SK-N-SH (cell line): Measurements from ENCODE around the gene CDPF1. TPM values are rescaled to one million over a fixed set of nuclear protein-coding genes. Genes with fewer than 3 reads are reported as not detected.

Source experiments
- CTCF ChIA-PET: fragments of 300-600, 350-600 bp; formaldehyde crosslinking; extraction: SDS; loops from one replicate; lab custom pipeline; 2021; lab: Yijun Ruan, JAX
- POLR2A ChIA-PET: fragments of 350-600 bp; sonication (Branson Sonifier 250); formaldehyde crosslinking; extraction: SDS; loops from one replicate; lab custom pipeline; 2020; ENCODE audit warnings: antibody characterized with exemption, inconsistent platforms; lab: Yijun Ruan, JAX
- DNase-seq: peaks from one replicate; pipeline ENCODE4 v3.0.0; 2012
- H2AFZ ChIP-seq: fragments of 200-600 bp; sonication (generic); 2 replicates; pipeline ENCODE4 v1.8.1; 2016; ENCODE audit warnings: antibody characterized with exemption, mild to moderate bottlenecking, low read depth
- H3F3A ChIP-seq: fragments of 200-600 bp; sonication (generic); replicated peaks from 2 replicates; pipeline ENCODE3; 2016; ENCODE audit warnings: antibody characterized with exemption, mild to moderate bottlenecking; ENCODE audit not compliant: insufficient read depth
- H3K27ac ChIP-seq, 2 experiments: fragments of 200-500 bp in 1 of 2; fragments of 200-600 bp in 1 of 2; sonication (Bioruptor generic) in 1 of 2; sonication (generic), shearing (Covaris generic) in 1 of 2; 2 replicates each; pipeline versions ENCODE4 v1.5.1 to v1.6.1; 2014 to 2016; ENCODE audit warnings: low read depth in 2 of 2, inconsistent platforms in 1 of 2, low read length in 1 of 2, mild to moderate bottlenecking in 1 of 2, mixed read lengths in 1 of 2
- H3K27me3 ChIP-seq: fragments of 200-600 bp; sonication (generic), shearing (Covaris generic); 2 replicates; pipeline ENCODE4 v1.6.1; 2016; ENCODE audit warnings: mixed run types; ENCODE audit not compliant: insufficient read depth
- H3K36me3 ChIP-seq, 2 experiments: fragments of 200-500 bp in 1 of 2; fragments of 200-600 bp in 1 of 2; sonication (Bioruptor generic) in 1 of 2; sonication (generic) in 1 of 2; replicated peaks in 1 of 2; 2 replicates each; pipeline versions ENCODE3 to v1.5.1; 2014 to 2016; ENCODE audit warnings: low read length in 1 of 2, mild to moderate bottlenecking in 1 of 2; ENCODE audit not compliant: insufficient read depth in 2 of 2, control insufficient read depth in 1 of 2
- H3K4me1 ChIP-seq, 2 experiments: fragments of 200-500 bp in 1 of 2; fragments of 200-600 bp in 1 of 2; sonication (Bioruptor generic) in 1 of 2; sonication (generic), shearing (Covaris generic) in 1 of 2; 2 replicates each; pipeline versions ENCODE4 v1.5.1 to v1.6.1; 2014 to 2016; ENCODE audit warnings: low read depth in 1 of 2, low read length in 1 of 2, mixed run types in 1 of 2; ENCODE audit not compliant: insufficient read depth in 2 of 2, control insufficient read depth in 1 of 2
- H3K4me2 ChIP-seq: fragments of 200-600 bp; sonication (generic), shearing (Covaris generic); 2 replicates; pipeline ENCODE4 v1.6.1; 2017; ENCODE audit warnings: mixed run types
- H3K4me3 ChIP-seq, 2 experiments: fragments of 200-500 bp in 1 of 2; fragments of 200-600 bp in 1 of 2; sonication (Bioruptor generic) in 1 of 2; sonication (generic), shearing (Covaris generic) in 1 of 2; 2 replicates each; pipeline versions ENCODE4 v1.5.1 to v1.8.1; 2014 to 2016; ENCODE audit warnings: low read depth in 2 of 2, inconsistent platforms in 1 of 2, low read length in 1 of 2, mild to moderate bottlenecking in 1 of 2, mixed read lengths in 1 of 2, moderate library complexity in 1 of 2
- H3K79me2 ChIP-seq: fragments of 200-600 bp; sonication (generic); 2 replicates; pipeline ENCODE4 v1.8.1; 2017; ENCODE audit warnings: mild to moderate bottlenecking; ENCODE audit not compliant: insufficient read depth
- H3K9ac ChIP-seq: fragments of 200-600 bp; sonication (generic); 2 replicates; pipeline ENCODE4 v1.6.1; 2017; ENCODE audit warnings: mixed run types
- H3K9me2 ChIP-seq: fragments of 200-600 bp; sonication (generic); 2 replicates; pipeline ENCODE4 v1.6.1; 2017; ENCODE audit warnings: mixed run types
- H3K9me3 ChIP-seq: fragments of 200-600 bp; sonication (generic); 2 replicates; pipeline ENCODE4 v1.6.1; 2017; ENCODE audit warnings: mixed run types, mild to moderate bottlenecking, moderate library complexity
- H4K20me1 ChIP-seq: fragments of 200-600 bp; sonication (generic); 2 replicates; pipeline ENCODE4 v1.6.1; 2017; ENCODE audit warnings: mild to moderate bottlenecking, mixed run types; ENCODE audit not compliant: insufficient read depth
- CHD2 ChIP-seq: fragments of 150-350 bp; IDR thresholded peaks from 2 replicates; pipeline ENCODE4 v1.6.1; 2018; ENCODE audit warnings: low read length; ENCODE audit not compliant: partially characterized antibody
- EZH2phosphoT487 ChIP-seq: fragments of 200-600 bp; sonication (generic); IDR thresholded peaks from 2 replicates; pipeline ENCODE4 v1.6.1; 2017; ENCODE audit warnings: low read depth, mixed run types, mild to moderate bottlenecking, antibody characterized with exemption, moderate library complexity, borderline replicate concordance
- FOXJ3 ChIP-seq: sonication (generic); formaldehyde crosslinking; IDR thresholded peaks from 2 replicates; pipeline ENCODE4 v1.5.1; 2020; ENCODE audit warnings: mild to moderate bottlenecking, missing genetic modification reagents
- GABPA ChIP-seq: IDR thresholded peaks from 2 replicates; pipeline ENCODE4 v1.4.0; 2012; ENCODE audit warnings: low read depth, mild to moderate bottlenecking
- GATA2 ChIP-seq: sonication (generic); formaldehyde crosslinking; IDR thresholded peaks from 2 replicates; pipeline ENCODE4 v1.5.0; 2020; ENCODE audit warnings: mild to moderate bottlenecking, missing genetic modification reagents
- JUND ChIP-seq: IDR thresholded peaks from 2 replicates; pipeline ENCODE4 v1.4.0; 2012
- MEF2A ChIP-seq: IDR thresholded peaks from 2 replicates; pipeline ENCODE4 v1.4.0; 2012; ENCODE audit warnings: low read depth, borderline replicate concordance
- NFIC ChIP-seq: IDR thresholded peaks from 2 replicates; pipeline ENCODE4 v1.4.0; 2012; ENCODE audit warnings: borderline replicate concordance
- POLR2AphosphoS5 ChIP-seq: IDR thresholded peaks from 2 replicates; pipeline ENCODE4 v1.6.1; 2012; ENCODE audit warnings: low read depth, low read length
- RAD21 ChIP-seq: IDR thresholded peaks from 2 replicates; pipeline ENCODE4 v1.6.1; 2012; ENCODE audit warnings: mild to moderate bottlenecking, low read length
- RXRA ChIP-seq: IDR thresholded peaks from 2 replicates; pipeline ENCODE4 v1.4.0; 2012; ENCODE audit warnings: low read depth, mild to moderate bottlenecking, borderline replicate concordance
- SMC3 ChIP-seq: IDR thresholded peaks from 2 replicates; pipeline ENCODE4 v1.6.1; 2012; ENCODE audit warnings: low read depth, low read length, improper control_type of control experiment
- TAF1 ChIP-seq: IDR thresholded peaks from 2 replicates; pipeline ENCODE4 v1.6.1; 2012; ENCODE audit warnings: low read depth, mild to moderate bottlenecking, low read length, moderate library complexity, borderline replicate concordance
- YY1 ChIP-seq: IDR thresholded peaks from 2 replicates; pipeline ENCODE4 v1.4.0; 2012; ENCODE audit warnings: low read depth, mild to moderate bottlenecking
- WGBS: methylation state at CpG from one replicate; pipeline ENCODE4 v1.1.6; 2017; ENCODE audit warnings: low lambda C conversion rate; 5-methylcytosine and 5-hydroxymethylcytosine counted together
- polyA plus RNA-seq, 3 experiments: library from polyadenylated mRNA; depleted of rRNA; stranded (reverse); fragments of >200 nt; gene quantifications; 2 replicates each; pipeline ENCODE4 v1.2.3, GENCODE V29; 2012
- TF ChIP-seq, protein P1 (sequence below): IDR thresholded peaks from 2 replicates; pipeline ENCODE4 v1.4.0; 2012; ENCODE audit warnings: low read depth, borderline replicate concordance
- TF ChIP-seq, protein P2 (sequence below): fragments of 150-350 bp; IDR thresholded peaks from 2 replicates; pipeline ENCODE4 v1.6.1; 2017; ENCODE audit warnings: antibody characterized with exemption, low read length, low read depth, borderline replicate concordance

CDPF1 gene
- polyA plus RNA-seq, 1 of the 3 experiments (the other 2 are of a cell fraction): 25.3 TPM

DNA sequence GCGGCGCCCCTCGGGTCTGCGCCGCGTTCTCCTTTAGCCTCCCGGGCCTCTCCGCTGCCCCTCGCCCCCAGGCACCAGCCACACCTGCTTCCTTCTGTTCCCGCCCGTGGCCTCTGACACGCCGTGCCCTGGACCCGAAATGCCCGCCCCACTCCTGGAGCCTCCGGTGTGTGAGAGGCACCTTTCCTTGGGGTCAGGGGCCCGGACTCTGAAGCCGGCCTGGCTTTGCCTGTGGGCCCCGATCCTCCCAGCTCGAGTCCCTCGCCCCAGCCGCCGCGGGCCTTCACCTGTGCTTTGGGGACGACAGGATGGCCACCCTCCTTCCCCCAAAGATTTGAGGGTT, 661 bp upstream of the CDPF1 start:
- H3K79me2 ChIP-seq: peaks cover 30% of the 10 kb centered on the region
- peaks cover 3 to 5% of the 10 kb centered on the region in 2 experiments for H3K36me3 ChIP-seq
- no peaks in the 10 kb centered on the region for H3K9me2 ChIP-seq
- H3K9ac ChIP-seq: peak overlapping the region; percentile 80
- no peak for DNase-seq
- H3K4me3 ChIP-seq: peak overlapping the region; percentile 91 to 93
- POLR2A ChIA-PET: interaction anchor here (0.9 to 1.9 kb wide), 3 partner anchors 10 to 40 kb away, joined by 5 to 12 read pairs (median 6); partner anchors contain the start of gene TTC38
- H3K4me2 ChIP-seq: peak overlapping the region; percentile 98
- peaks cover 5% of the 10 kb centered on the region for H3F3A ChIP-seq
- H3K27ac ChIP-seq: peak overlapping the region in 1 of 2 experiments; percentile 92; a peak in 2 of 4 replicates
- WGBS: 21% methylated on average over 21 of the region's 25 CpGs
- CTCF ChIA-PET: interaction anchor here (0.7 to 1.2 kb wide), 4 partner anchors 27 to 134 kb away, joined by 3 to 4 read pairs (median 4); partner anchors contain the start of gene GTSE1
- H4K20me1 ChIP-seq: no peaks in the 10 kb centered on the region
- H3K27me3 ChIP-seq: no peaks in the 10 kb centered on the region
- TF ChIP-seq GABPA (no peak), EZH2phosphoT487 (no peak)
- H3K4me1 ChIP-seq: peaks cover 0 to 43% of the 10 kb centered on the region in 2 experiments; a peak in 3 of 4 replicates
- H3K9me3 ChIP-seq: no peaks in the 10 kb centered on the region
- H2AFZ ChIP-seq: peak overlapping the region; percentile 79; the same call in 1 of the 2 replicates

DNA sequence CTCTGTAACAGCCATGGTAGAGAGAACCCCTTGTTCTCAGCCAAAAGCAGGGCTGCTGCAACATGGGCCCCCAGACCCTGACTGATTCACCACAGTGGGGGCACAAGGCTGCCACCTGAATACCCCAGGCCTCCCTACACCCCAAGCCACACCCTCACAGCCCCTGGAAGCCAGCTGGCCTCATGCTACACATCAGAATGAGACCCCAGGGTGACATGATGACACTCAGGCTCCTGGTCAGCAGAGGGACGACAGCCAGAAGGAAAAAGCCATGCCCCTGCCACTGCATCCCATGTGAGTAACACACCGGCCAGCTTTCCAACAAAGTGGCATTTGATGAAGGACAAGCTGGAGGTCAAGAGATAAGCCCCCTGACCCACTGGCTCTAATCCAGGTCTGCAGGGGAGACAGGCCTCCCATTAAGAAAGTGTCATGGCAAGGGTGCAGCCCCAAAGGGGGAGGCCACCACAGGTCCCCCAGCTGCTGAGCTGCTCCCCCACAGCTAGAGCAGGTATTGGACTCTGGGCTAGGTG, 2.6 kb downstream of the CDPF1 start:
- Histone ChIP-seq H3K4me1 (peaks cover 0 to 73% of the 10 kb centered on the region in 2 experiments; a peak in 3 of 4 replicates), H4K20me1 (no peaks in the 10 kb centered on the region), H3K27me3 (no peaks in the 10 kb centered on the region), H3K36me3 (peaks cover 3 to 18% of the 10 kb centered on the region in 2 experiments), H3K4me2 (no peak overlapping the region), H3F3A (peaks cover 3% of the 10 kb centered on the region), H3K79me2 (peaks cover 30% of the 10 kb centered on the region), H3K9ac (no peak overlapping the region), H3K9me2 (no peaks in the 10 kb centered on the region), H3K27ac (peak overlapping the region in 1 of 2 experiments; percentile 88; a peak in 1 of 4 replicates), H2AFZ (no peak overlapping the region), H3K4me3 (no peak overlapping the region), H3K9me3 (no peaks in the 10 kb centered on the region)
- no peak for TF ChIP-seq FOXJ3
- no peak for TF ChIP-seq NFIC
- TF ChIP-seq GATA2 (CRISPR knock-in tag): no peak; the same call in 1 of the 2 replicates
- no peak for TF ChIP-seq RAD21
- TF ChIP-seq JUND: no peak
- TF ChIP-seq POLR2AphosphoS5: no peak
- TF ChIP-seq, protein P1, sequence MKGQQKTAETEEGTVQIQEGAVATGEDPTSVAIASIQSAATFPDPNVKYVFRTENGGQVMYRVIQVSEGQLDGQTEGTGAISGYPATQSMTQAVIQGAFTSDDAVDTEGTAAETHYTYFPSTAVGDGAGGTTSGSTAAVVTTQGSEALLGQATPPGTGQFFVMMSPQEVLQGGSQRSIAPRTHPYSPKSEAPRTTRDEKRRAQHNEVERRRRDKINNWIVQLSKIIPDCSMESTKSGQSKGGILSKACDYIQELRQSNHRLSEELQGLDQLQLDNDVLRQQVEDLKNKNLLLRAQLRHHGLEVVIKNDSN: no peak
- no peak for TF ChIP-seq SMC3
- TF ChIP-seq RXRA: no peak
- TF ChIP-seq, protein P2, sequence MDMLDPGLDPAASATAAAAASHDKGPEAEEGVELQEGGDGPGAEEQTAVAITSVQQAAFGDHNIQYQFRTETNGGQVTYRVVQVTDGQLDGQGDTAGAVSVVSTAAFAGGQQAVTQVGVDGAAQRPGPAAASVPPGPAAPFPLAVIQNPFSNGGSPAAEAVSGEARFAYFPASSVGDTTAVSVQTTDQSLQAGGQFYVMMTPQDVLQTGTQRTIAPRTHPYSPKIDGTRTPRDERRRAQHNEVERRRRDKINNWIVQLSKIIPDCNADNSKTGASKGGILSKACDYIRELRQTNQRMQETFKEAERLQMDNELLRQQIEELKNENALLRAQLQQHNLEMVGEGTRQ: no peak
- TF ChIP-seq MEF2A: no peak
- no peak for TF ChIP-seq TAF1
- TF ChIP-seq CHD2: no peak
- TF ChIP-seq EZH2phosphoT487: no peak
- TF ChIP-seq YY1: no peak
- CTCF ChIA-PET: interaction anchor here (2.6 kb wide), 1 partner anchor 125 kb away, joined by 10 read pairs; no protein-coding TSS in a partner anchor
- whole genome bisulfite sequencing: 100% methylated on average over 2 of the region's 2 CpGs
- POLR2A ChIA-PET: no interaction called here
- peak; percentile 49 for DNase-seq
